OCI-LY3 (cell line): Measurements from ENCODE around the gene SGCA.

Experiments
- CTCF ChIP-seq: fragments of 200-600, 300-600 bp; sonication (generic); IDR thresholded peaks from 2 replicates; pipeline ENCODE4 v1.5.1; 2014; ENCODE audit warnings: antibody characterized with exemption, low read length, low read depth
- EZH2phosphoT487 ChIP-seq: fragments of 200-600 bp; shearing (Covaris generic); IDR thresholded peaks from 2 replicates; pipeline ENCODE4 v1.6.1; 2018; ENCODE audit warnings: antibody characterized with exemption, mixed run types, low read depth

- TF ChIP-seq CTCF = no peak
- no peak for TF ChIP-seq EZH2phosphoT487
These were observed 24.6 kb upstream of the SGCA start for GRCh38 chr17:50141026-50141744.
